OCI-LY7 (cell line): ENCODE results near the gene RNF17. TPM values are rescaled to one million over a fixed set of nuclear protein-coding genes. Genes with fewer than 3 reads are reported as not detected.

ENCODE experiments used
- BruUV-seq: library from RNA; stranded (reverse); fragments of 400-500 nt; replicated peaks from 2 replicates; lab custom pipeline; 2021; lab: Mats Ljungman, UMichigan
- CTCF ChIA-PET: fragments of 300-600 bp; sonication (Branson Sonifier 250); formaldehyde crosslinking; loops from one replicate; lab custom pipeline; 2022; ENCODE audit warnings: antibody characterized with exemption; ENCODE audit not compliant: unreplicated experiment; lab: Charles Lee
- POLR2A ChIA-PET: fragments of 300-600 bp; sonication (Branson Sonifier 250); formaldehyde crosslinking; loops from one replicate; lab custom pipeline; 2022; ENCODE audit warnings: antibody characterized with exemption; lab: Charles Lee
- DNase-seq: peaks from one replicate; pipeline ENCODE4 v3.0.0-alpha.2; 2015; ENCODE audit warnings: low spot score
- H2AFZ ChIP-seq: fragments of 200-600 bp; sonication (generic), shearing (Covaris generic); 2 replicates; pipeline ENCODE4 v1.6.1; 2014; ENCODE audit warnings: mild to moderate bottlenecking, antibody characterized with exemption, low read length, moderate library complexity
- H3K27ac ChIP-seq: fragments of 200-600 bp; sonication (generic); 2 replicates; pipeline ENCODE4 v1.5.1; 2014; ENCODE audit warnings: mixed run types, low read depth, mild to moderate bottlenecking, moderate library complexity, low read length, inconsistent platforms; ENCODE audit not compliant: poor library complexity, severe bottlenecking
- H3K36me3 ChIP-seq: fragments of 200-600 bp; sonication (generic); 2 replicates; pipeline ENCODE4 v1.6.1; 2014; ENCODE audit warnings: mild to moderate bottlenecking, antibody characterized with exemption, low read length, moderate library complexity, mixed read lengths; ENCODE audit not compliant: insufficient read depth
- H3K4me1 ChIP-seq: fragments of 200-600 bp; sonication (generic); 2 replicates; pipeline ENCODE4 v1.5.1; 2014; ENCODE audit warnings: mild to moderate bottlenecking, low read length; ENCODE audit not compliant: insufficient read depth, poor library complexity, severe bottlenecking
- H3K4me2 ChIP-seq: fragments of 200-600 bp; sonication (generic); 2 replicates; pipeline ENCODE4 v1.6.1; 2014; ENCODE audit warnings: mild to moderate bottlenecking, low read length
- H3K4me3 ChIP-seq: fragments of 200-600 bp; sonication (generic); 2 replicates; pipeline ENCODE4 v1.5.1; 2014; ENCODE audit warnings: mild to moderate bottlenecking, low read depth, low read length; ENCODE audit not compliant: poor library complexity, severe bottlenecking
- H3K79me2 ChIP-seq: fragments of 200-600 bp; sonication (generic); 2 replicates; pipeline ENCODE4 v1.6.1; 2016; ENCODE audit warnings: low read depth, mild to moderate bottlenecking, low read length, moderate library complexity, mixed read lengths; ENCODE audit not compliant: insufficient read depth
- H3K9me2 ChIP-seq: fragments of 200-600 bp; sonication (generic); 2 replicates; pipeline ENCODE4 v1.6.1; 2016; ENCODE audit warnings: mild to moderate bottlenecking, low read length, mixed read lengths; ENCODE audit not compliant: insufficient read depth
- H3K9me3 ChIP-seq: fragments of 200-600 bp; sonication (generic); 2 replicates; pipeline ENCODE4 v1.6.1; 2014; ENCODE audit warnings: mild to moderate bottlenecking, mixed run types, low read length, mixed read lengths
- H4K20me1 ChIP-seq: fragments of 200-600 bp; sonication (generic); 2 replicates; pipeline ENCODE4 v1.6.1; 2014; ENCODE audit warnings: mild to moderate bottlenecking, antibody characterized with exemption, low read length, moderate library complexity, mixed read lengths; ENCODE audit not compliant: insufficient read depth
- CTCF ChIP-seq: fragments of 200-600 bp; sonication (generic); conservative IDR thresholded peaks from 2 replicates; pipeline ENCODE4 v1.5.1; 2014; ENCODE audit warnings: mild to moderate bottlenecking, antibody characterized with exemption, low read length, moderate library complexity, mixed read lengths
- EZH2phosphoT487 ChIP-seq: fragments of 200-600 bp; sonication (generic); IDR thresholded peaks from 2 replicates; pipeline ENCODE4 v1.6.1; 2018; ENCODE audit warnings: low read depth, borderline replicate concordance, mild to moderate bottlenecking, mixed run types, antibody characterized with exemption, low read length, moderate library complexity, mixed read lengths
- intact Hi-C: fragments of 100-400 bp; cut with micrococcal nuclease; formaldehyde crosslinking; loops from one replicate; pipeline ENCODE4 v1.10.0; 2022; ENCODE audit not compliant: unreplicated experiment
- total RNA-seq, 2 experiments: library from RNA; depleted of rRNA in 1 of 2; stranded (reverse); fragments of >200 nt in 1 of 2; shearing (Covaris generic) in 1 of 2; gene quantifications; 2 replicates each; pipeline ENCODE4 v1.2.3, GENCODE V29; 2014 to 2022

Gene RNF17
- total RNA-seq, 2 experiments from 2014 or later, result not detected

GRCh38 chr13:24741791-24742190, 22.2 kb upstream of the RNF17 start:
- no peak overlapping the region for H3K4me2 ChIP-seq
- H2AFZ ChIP-seq, result no peak overlapping the region
- no peak overlapping the region for H3K27ac ChIP-seq
- intact Hi-C loops, result no loop called here
- H3K36me3 ChIP-seq, result no peaks in the 10 kb centered on the region
- no peak overlapping the region for H3K4me3 ChIP-seq
- ChIA-PET CTCF (no interaction called here), POLR2A (no interaction called here)
- no peaks in the 10 kb centered on the region for H3K9me2 ChIP-seq
- no peak for TF ChIP-seq EZH2phosphoT487
- TF ChIP-seq CTCF, result no peak
- no peaks in the 10 kb centered on the region for H3K9me3 ChIP-seq
- no TSS peak for BruUV-seq
- no peaks in the 10 kb centered on the region for H3K4me1 ChIP-seq
- no peaks in the 10 kb centered on the region for H4K20me1 ChIP-seq
- H3K79me2 ChIP-seq, result no peaks in the 10 kb centered on the region
- no peak for DNase-seq

GRCh38 chr13:24742294-24742693, 21.7 kb upstream of the RNF17 start:
- intact Hi-C loops, result no loop called here
- Histone ChIP-seq H3K27ac (no peak overlapping the region), H3K36me3 (no peaks in the 10 kb centered on the region), H4K20me1 (no peaks in the 10 kb centered on the region), H3K4me2 (no peak overlapping the region), H3K4me3 (no peak overlapping the region), H3K79me2 (no peaks in the 10 kb centered on the region), H3K9me3 (no peaks in the 10 kb centered on the region), H2AFZ (no peak overlapping the region), H3K4me1 (no peaks in the 10 kb centered on the region), H3K9me2 (no peaks in the 10 kb centered on the region)
- no peak for DNase-seq
- TF ChIP-seq EZH2phosphoT487 (no peak), CTCF (no peak)
- ChIA-PET CTCF (no interaction called here), POLR2A (interaction anchor here (0.6 kb wide), 1 partner anchor 17 kb away, joined by 3 read pairs; no protein-coding TSS in a partner anchor)
- BruUV-seq, result no TSS peak

GRCh38 chr13:24742977-24743376, 21.0 kb upstream of the RNF17 start:
- intact Hi-C loops, result no loop called here
- Histone ChIP-seq H3K36me3 (no peaks in the 10 kb centered on the region), H3K4me1 (no peaks in the 10 kb centered on the region), H3K9me2 (no peaks in the 10 kb centered on the region), H3K4me2 (no peak overlapping the region), H3K9me3 (no peaks in the 10 kb centered on the region), H4K20me1 (no peaks in the 10 kb centered on the region), H3K79me2 (no peaks in the 10 kb centered on the region), H2AFZ (no peak overlapping the region), H3K4me3 (no peak overlapping the region), H3K27ac (no peak overlapping the region)
- no peak for DNase-seq
- TF ChIP-seq EZH2phosphoT487 (no peak), CTCF (no peak)
- CTCF ChIA-PET, result interaction anchor here (0.6 kb wide), 1 partner anchor 303 kb away, joined by 3 read pairs; no protein-coding TSS in a partner anchor
- BruUV-seq, result no TSS peak
- POLR2A ChIA-PET, result interaction anchor here (0.6 kb wide), 1 partner anchor 16 kb away, joined by 3 read pairs; no protein-coding TSS in a partner anchor
